ENCODE results near the gene NAB1. TPM values are rescaled to one million over a fixed set of nuclear protein-coding genes. Genes with fewer than 3 reads are reported as not detected.

NAB1 gene
- total RNA-seq, 1 experiment from 2014 or later = 40.2 TPM

- no peak overlapping the region for H3K4me3 ChIP-seq (ENCODE audit: low read depth in 2 of 2, low read length in 2 of 2)
- no TSS peak for BruUV-seq (replicated peaks)
- no peak for DNase-seq (ENCODE audit: low read depth, low spot score)
- H3K27me3 ChIP-seq (ENCODE audit: control insufficient read depth, insufficient read depth, low read length) = no peaks in the 10 kb centered on the region
- ATAC-seq = no peak
- in situ Hi-C loops (cut with HindIII; ENCODE audit: low pct_unique_long_range_greater_than_20kb, low sequenced_read_pairs) (no loop called here), intact Hi-C loops (cut with micrococcal nuclease; ENCODE audit: unreplicated experiment) (no loop called here)
- ChIA-PET POLR2A (interaction anchor here (0.7 kb wide), 1 partner anchor 520 kb away, joined by 3 read pairs; no protein-coding TSS in a partner anchor), CTCF (no interaction called here)
- peaks cover 2% of the 10 kb centered on the region; the same call in 1 of the 2 replicates for H3K36me3 ChIP-seq (ENCODE audit: control insufficient read depth, insufficient read depth, low read length)
- no peak for TF ChIP-seq TCF7L2 (IDR thresholded peaks at IDR 0.05; ENCODE audit: low read depth, low read length)
- TF ChIP-seq CTCF (IDR thresholded peaks at IDR 0.05) = no peak
- TF ChIP-seq REST (IDR thresholded peaks at IDR 0.05; ENCODE audit: insufficient read depth in 1 of 2, low read depth in 2 of 2, low read length in 1 of 2) = no peak
- TF ChIP-seq POLR2AphosphoS5 (IDR thresholded peaks at IDR 0.05; ENCODE audit: low read depth, low read length) = no peak
- TF ChIP-seq SIN3A (IDR thresholded peaks at IDR 0.05; ENCODE audit: borderline replicate concordance, insufficient read depth, low read depth, low read length) = no peak
- H3K9me3 ChIP-seq (ENCODE audit: control insufficient read depth, insufficient read depth, low read depth, low read length) = no peaks in the 10 kb centered on the region
- no peak overlapping the region for H3K27ac ChIP-seq (ENCODE audit: low read length)
- H3K4me1 ChIP-seq (ENCODE audit: control insufficient read depth, insufficient read depth, low read length) = peaks cover 4% of the 10 kb centered on the region; the same call in 1 of the 2 replicates
Measured at GRCh38 chr2:190656301-190656700, 7.4 kb downstream of the NAB1 start.

- H3K27me3 ChIP-seq (ENCODE audit: control insufficient read depth, insufficient read depth, low read length) = no peaks in the 10 kb centered on the region
- ChIA-PET POLR2A (interaction anchor here (0.6 kb wide), 1 partner anchor 79 kb away, joined by 3 read pairs; no protein-coding TSS in a partner anchor), CTCF (no interaction called here)
- no peak overlapping the region for H3K27ac ChIP-seq (ENCODE audit: low read length)
- H3K36me3 ChIP-seq (ENCODE audit: control insufficient read depth, insufficient read depth, low read length) = peaks cover 2% of the 10 kb centered on the region; the same call in 1 of the 2 replicates
- in situ Hi-C loops (cut with HindIII; ENCODE audit: low pct_unique_long_range_greater_than_20kb, low sequenced_read_pairs) = no loop called here
- DNase-seq (ENCODE audit: low read depth, low spot score) = no peak
- TF ChIP-seq TCF7L2 (IDR thresholded peaks at IDR 0.05; ENCODE audit: low read depth, low read length) (no peak), CTCF (IDR thresholded peaks at IDR 0.05) (no peak), POLR2AphosphoS5 (IDR thresholded peaks at IDR 0.05; ENCODE audit: low read depth, low read length) (no peak), REST (IDR thresholded peaks at IDR 0.05; ENCODE audit: insufficient read depth in 1 of 2, low read depth in 2 of 2, low read length in 1 of 2) (no peak), SIN3A (IDR thresholded peaks at IDR 0.05; ENCODE audit: borderline replicate concordance, insufficient read depth, low read depth, low read length) (no peak)
- H3K9me3 ChIP-seq (ENCODE audit: control insufficient read depth, insufficient read depth, low read depth, low read length) = no peaks in the 10 kb centered on the region
- H3K4me3 ChIP-seq (ENCODE audit: low read depth in 2 of 2, low read length in 2 of 2) = no peak overlapping the region
- H3K4me1 ChIP-seq (ENCODE audit: control insufficient read depth, insufficient read depth, low read length) = 0 out of 2 replicates have a peak, but pooled peaks cover 4% of the 10 kb centered on the region
- BruUV-seq (replicated peaks) = no TSS peak
- intact Hi-C loops (cut with micrococcal nuclease; ENCODE audit: unreplicated experiment) = no loop called here
- ATAC-seq = no peak
Measured at GRCh38 chr2:190657474-190658255, 8.8 kb downstream of the NAB1 start.

Data from Panc1 (cell line).